NCI-H748 (cell line): ENCODE measurements around the gene RHOB.

ENCODE experiments used
- DNase-seq: peaks from one replicate; lab custom pipeline; 2025; ENCODE audit not compliant: unreplicated experiment; lab: John Stamatoyannopoulos, UW

Gene RHOB

DNA sequence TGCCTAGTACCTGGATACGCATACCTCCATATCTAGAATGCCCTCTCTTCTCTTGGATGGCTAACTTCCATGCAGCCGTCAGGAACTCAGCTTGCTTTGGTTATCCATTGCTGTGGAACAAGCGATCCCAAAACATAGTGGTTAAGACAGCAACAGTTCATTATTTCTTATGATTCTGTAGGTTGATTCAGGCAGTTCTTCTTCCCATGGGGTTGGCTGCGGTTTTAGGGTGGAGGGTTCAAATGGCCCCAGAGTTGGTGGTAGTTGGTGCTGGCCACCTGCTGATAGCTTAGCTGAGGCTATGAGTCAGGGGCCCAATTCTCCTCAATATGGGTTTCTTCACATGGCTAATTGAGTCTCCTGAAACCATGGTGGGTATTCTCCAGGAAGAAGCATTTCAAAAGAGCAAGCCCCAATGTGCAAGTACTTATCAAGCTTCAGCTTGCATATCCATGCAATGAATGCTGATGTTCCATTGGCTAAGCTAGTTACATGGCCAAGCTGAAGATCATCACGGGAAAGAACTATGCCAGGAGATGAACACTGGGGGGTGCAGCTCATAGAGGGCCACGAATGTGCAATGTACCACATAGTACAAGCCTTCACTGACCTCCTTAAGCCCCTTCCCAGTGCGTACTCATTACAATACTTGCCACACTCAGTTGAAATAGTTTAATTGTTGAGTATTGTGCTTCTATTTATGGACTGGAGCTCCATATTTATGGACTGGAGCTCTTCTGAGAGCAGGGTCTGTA lies 10.0 kb upstream of the RHOB start:
- no peak for DNase-seq

GRCh38 chr2:20438334-20439192 lies 8.3 kb upstream of the RHOB start:
- DNase-seq = peak; percentile 67

- no peak for DNase-seq
Measured at GRCh38 chr2:20439193-20439475, 7.7 kb upstream of the RHOB start.

DNA sequence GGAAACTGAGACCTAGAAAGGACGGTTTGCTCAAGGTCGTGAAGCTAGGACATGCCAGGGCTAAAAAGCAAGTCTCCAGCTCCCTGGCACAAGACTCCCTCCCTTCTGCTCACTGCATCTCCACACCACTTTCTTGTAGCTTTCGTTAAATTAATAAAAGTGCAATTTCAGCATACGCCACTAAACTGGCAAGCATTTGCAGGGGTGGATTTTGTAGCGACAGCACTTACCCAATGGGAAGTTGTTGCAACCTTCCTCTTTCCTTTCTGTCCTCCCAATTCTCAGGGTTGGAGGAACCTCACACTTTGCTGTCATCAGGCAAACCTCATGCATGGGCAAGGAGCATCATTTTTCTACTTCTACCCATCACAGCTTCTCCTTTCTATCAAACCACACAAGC lies 7.4 kb upstream of the RHOB start:
- no peak for DNase-seq

- DNase-seq = no peak
Measured at GRCh38 chr2:20440001-20440560, 6.8 kb upstream of the RHOB start.

DNA sequence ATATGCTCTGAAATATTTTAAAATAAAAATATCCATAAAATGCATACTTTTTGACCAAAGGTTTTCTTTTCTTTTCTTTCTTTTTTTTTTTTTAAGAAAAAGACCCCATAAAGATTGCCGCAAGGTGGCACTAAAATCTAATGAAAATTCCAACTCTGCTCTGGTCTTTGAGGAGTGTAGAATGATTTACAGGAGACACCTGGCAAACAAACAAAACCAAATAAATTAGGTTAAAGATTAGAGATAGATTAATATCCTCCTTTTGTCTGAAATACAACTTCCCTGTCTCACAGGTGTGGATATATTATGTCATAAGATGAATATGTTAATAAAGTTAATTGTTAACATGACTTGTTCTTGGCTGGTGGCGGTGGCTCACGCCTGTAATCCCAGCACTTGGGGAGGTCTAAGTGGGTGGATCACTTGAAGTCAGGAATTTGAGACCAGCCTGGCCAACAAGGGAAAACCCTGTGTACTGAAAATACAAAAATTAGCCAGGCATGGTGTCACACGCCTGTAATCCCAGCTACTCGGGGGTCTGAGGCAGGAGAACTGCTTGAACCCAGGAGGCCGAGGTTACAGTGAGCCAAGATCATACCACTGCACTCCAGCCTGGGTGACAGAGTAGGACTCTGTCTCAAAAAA lies 3.5 kb upstream of the RHOB start:
- peak; percentile 48 for DNase-seq

- no peak for DNase-seq
Measured at GRCh38 chr2:20444101-20444992, 2.5 kb upstream of the RHOB start.

GRCh38 chr2:20444993-20445910 lies 1.6 kb upstream of the RHOB start:
- no peak for DNase-seq

DNA sequence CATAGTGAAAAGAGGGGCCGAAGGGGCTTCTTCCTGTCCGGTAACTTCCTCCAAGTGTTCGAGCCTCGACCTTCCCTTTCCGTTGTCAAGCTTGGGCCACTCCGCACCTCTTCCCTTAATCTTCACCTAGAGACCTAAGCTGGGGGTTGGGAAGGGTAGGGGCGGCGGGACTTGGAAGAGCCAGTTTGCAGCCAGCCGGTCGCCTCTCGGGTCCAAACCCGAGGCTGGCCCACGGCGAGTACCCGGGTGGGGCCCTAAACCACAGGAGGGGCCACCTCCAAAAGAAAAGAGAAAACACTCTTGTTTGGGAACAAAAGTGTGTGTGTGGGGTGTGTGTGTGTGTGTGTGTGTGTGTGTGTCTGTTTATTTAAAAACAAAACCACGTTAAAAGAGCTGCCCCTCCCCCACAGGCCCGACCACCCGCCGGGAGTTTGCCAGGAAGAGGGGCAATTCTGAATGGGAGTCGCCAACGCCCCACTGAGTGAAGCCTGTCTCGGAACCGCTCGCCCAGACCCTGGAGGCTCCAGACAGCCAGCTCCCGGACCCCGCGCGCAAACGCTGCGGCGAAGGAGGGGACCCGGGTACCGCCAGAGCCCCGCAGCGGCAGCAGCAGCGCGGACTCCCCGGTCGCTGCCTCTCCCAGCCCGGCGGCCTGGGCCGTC lies 488 bp upstream of the RHOB start:
- DNase-seq = no peak

DNA sequence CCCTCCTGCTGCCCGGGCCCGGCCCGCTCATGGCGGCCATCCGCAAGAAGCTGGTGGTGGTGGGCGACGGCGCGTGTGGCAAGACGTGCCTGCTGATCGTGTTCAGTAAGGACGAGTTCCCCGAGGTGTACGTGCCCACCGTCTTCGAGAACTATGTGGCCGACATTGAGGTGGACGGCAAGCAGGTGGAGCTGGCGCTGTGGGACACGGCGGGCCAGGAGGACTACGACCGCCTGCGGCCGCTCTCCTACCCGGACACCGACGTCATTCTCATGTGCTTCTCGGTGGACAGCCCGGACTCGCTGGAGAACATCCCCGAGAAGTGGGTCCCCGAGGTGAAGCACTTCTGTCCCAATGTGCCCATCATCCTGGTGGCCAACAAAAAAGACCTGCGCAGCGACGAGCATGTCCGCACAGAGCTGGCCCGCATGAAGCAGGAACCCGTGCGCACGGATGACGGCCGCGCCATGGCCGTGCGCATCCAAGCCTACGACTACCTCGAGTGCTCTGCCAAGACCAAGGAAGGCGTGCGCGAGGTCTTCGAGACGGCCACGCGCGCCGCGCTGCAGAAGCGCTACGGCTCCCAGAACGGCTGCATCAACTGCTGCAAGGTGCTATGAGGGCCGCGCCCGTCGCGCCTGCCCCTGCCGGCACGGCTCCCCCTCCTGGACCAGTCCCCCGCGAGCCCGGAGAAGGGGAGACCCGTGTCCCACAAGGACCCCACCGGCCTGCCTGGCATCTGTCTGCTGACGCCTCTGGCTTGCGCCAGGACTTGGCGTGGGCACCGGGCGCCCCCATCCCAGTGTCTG lies 767 bp downstream of the RHOB start:
- DNase-seq = peak; percentile 73

DNA sequence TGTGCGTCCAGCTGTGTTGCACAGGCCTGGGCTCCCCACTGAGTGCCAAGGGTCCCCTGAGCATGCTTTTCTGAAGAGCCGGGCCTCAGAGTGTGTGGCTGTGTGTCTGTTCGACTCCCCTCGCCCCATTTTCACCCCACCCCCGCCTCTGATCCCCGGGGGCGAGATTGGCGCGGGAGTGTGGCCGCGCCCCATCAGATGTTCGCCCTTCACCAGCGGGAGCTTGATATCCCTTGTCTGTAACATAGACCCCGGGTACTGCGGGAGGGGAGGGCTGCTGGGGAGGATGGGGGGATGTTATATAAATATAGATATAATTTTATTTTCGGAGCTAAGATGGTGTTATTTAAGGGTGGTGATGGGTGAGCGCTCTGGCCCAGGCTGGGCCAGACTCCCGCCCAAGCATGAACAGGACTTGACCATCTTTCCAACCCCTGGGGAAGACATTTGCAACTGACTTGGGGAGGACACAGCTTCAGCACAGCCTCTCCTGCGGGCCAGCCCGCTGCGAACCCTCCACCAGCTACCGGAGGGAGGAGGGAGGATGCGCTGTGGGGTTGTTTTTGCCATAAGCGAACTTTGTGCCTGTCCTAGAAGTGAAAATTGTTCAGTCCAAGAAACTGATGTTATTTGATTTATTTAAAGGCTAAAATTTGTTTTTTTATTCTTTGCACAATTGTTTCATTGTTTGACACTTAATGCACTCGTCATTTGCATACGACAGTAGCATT lies 1.5 kb downstream of the RHOB start:
- peak; percentile 29 for DNase-seq

GRCh38 chr2:20448977-20449306 lies 2.1 kb downstream of the RHOB start:
- no peak for DNase-seq

DNA sequence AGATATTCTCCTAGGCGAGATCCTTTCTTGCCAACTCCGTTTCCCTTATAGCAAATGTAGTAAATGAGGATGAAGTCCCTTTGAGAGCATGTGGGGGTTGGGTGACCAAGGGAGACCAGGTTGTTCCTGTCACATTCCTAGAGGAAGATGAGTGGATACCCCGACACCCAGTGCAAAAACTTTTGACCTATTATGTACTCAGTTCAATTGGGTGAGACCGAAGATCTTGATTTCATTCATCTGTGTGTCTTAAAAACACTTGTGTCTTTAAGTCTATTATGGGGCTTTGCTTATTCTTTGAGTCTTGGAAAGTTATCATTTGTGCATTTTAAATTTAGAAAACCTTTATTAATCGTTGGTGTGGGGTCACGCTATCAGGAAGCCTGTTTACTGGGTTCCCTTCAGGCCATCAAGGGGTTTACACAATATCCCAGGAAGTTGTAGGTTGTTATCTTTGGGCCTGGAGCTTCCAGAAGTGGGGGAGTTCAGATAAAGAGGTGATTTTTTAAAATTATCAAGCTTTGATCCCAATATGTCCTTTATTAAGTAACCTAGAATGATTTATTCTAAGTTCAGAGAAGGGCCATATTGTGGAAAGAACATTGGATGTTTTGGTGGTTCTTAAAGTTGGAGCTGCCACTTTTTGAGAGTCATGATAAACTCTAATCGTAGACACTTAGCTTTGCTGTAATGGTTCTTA lies 2.8 kb downstream of the RHOB start:
- no peak for DNase-seq

DNA sequence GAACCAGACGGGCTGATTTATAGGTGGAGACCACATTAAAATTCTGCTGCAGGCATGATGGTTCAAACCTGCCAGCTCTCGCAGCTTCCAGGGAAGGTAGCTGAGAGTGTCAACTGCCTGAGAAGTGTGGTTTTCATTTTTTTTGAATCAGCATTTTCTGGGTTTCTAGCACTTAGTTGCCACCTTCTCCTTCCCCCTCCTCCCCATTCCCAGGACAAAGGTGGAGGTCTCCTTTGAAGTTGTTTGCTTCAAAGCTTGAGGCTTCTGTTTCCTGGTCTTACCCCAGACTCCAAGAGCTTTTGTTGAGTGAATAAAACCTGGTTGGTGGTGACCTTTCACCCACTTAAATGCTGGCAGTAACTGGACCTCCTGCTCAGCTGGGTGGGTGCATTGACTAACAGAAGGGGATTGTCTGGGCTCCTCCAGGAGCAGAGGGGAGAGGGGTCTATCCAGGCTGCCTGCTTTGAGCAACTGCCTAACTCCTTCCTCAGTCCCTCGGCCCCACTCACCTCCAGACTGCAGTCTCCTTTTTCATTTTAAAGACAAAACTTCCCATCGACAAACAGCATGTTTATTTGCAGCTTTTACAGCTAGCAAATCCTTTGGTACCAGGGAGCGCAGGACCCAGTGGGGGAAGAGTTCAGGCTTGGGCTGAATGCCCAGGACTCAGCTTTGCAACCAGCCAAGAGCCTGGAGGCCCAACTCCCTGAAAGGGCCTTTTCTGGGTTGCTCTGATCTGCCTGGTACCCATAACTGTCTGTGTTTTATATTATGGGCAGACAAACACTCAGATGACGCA lies 3.5 kb downstream of the RHOB start:
- DNase-seq = no peak

- no peak for DNase-seq
Measured at GRCh38 chr2:20451000-20451290, 4.1 kb downstream of the RHOB start.

- DNase-seq = no peak
Measured at GRCh38 chr2:20451341-20451740, 4.5 kb downstream of the RHOB start.
